Loucy (cell line): ENCODE data around the gene MALRD1.

ENCODE experiments used
- CTCF ChIP-seq: fragments of 200-600 bp; sonication (generic); conservative IDR thresholded peaks from 2 replicates; pipeline ENCODE4 v1.5.1; 2014; ENCODE audit warnings: mild to moderate bottlenecking, antibody characterized with exemption, low read length
- EZH2phosphoT487 ChIP-seq: fragments of 200-600 bp; IDR thresholded peaks from 2 replicates; pipeline ENCODE4 v1.6.1; 2018; ENCODE audit warnings: antibody characterized with exemption, mild to moderate bottlenecking, moderate library complexity, borderline replicate concordance

GRCh38 chr10:19317952-19318351 lies 269.4 kb downstream of the MALRD1 start:
- TF ChIP-seq CTCF = no peak
- TF ChIP-seq EZH2phosphoT487 = no peak
